ENCODE data around the gene BRD9. TPM values are rescaled to one million over a fixed set of nuclear protein-coding genes. Genes with fewer than 3 reads are reported as not detected.

BRD9 gene
- total RNA-seq, 2 donors from 2014 or later = 58.2 to 67.9 TPM

DNA sequence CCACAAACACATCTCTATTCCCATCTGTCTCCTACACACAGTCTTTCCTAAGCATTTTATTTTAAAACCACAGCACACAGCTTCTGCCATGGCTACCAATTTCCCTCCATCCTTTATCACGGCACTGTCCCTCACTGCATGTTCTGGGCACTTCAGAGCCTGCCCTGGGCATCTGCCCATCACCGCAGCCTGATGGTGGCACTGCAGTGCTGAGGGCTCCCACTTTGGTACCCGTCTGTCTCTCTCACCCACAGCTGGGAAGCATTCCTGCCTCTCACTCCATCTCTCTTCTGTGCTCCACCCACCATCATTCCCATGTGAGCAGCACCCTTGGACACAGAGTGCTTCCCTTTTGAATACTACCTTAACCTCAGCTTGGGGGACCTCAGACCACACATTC lies 73.5 kb downstream of the BRD9 start:
- Histone ChIP-seq H3K36me3 (ENCODE audit: control insufficient read depth, insufficient read depth, low read length) (no peaks in the 10 kb centered on the region), H3K4me3 (ENCODE audit: low read length) (no peak overlapping the region), H3K4me1 (ENCODE audit: control insufficient read depth, insufficient read depth, low read length) (no peaks in the 10 kb centered on the region), H3K9ac (ENCODE audit: extremely low read depth, low read length, poor library complexity, severe bottlenecking) (no peak overlapping the region), H3K27me3 (ENCODE audit: control insufficient read depth, insufficient read depth, low read length, poor library complexity, severe bottlenecking) (no peaks in the 10 kb centered on the region), H3K9me3 (ENCODE audit: control insufficient read depth, low read length) (no peaks in the 10 kb centered on the region), H3K27ac (ENCODE audit: low read depth, low read length) (no peak overlapping the region)
- no peak for DNase-seq
- Mint-ChIP-seq H3K4me1 (no peaks in the 10 kb centered on the region), H3K27ac (no peak overlapping the region), H3K36me3 (ENCODE audit: low read depth) (peaks cover 24% of the 10 kb centered on the region), H3K4me3 (no peak overlapping the region), H3K27me3 (ENCODE audit: insufficient read depth) (no peaks in the 10 kb centered on the region), H3K9me3 (peaks cover 2% of the 10 kb centered on the region)
- TF ChIP-seq, protein P1, sequence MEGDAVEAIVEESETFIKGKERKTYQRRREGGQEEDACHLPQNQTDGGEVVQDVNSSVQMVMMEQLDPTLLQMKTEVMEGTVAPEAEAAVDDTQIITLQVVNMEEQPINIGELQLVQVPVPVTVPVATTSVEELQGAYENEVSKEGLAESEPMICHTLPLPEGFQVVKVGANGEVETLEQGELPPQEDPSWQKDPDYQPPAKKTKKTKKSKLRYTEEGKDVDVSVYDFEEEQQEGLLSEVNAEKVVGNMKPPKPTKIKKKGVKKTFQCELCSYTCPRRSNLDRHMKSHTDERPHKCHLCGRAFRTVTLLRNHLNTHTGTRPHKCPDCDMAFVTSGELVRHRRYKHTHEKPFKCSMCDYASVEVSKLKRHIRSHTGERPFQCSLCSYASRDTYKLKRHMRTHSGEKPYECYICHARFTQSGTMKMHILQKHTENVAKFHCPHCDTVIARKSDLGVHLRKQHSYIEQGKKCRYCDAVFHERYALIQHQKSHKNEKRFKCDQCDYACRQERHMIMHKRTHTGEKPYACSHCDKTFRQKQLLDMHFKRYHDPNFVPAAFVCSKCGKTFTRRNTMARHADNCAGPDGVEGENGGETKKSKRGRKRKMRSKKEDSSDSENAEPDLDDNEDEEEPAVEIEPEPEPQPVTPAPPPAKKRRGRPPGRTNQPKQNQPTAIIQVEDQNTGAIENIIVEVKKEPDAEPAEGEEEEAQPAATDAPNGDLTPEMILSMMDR (conservative IDR thresholded peaks at IDR 0.05) = no peak
- WGBS, 2 experiments (ENCODE audit: insufficient coverage in 1 of 2, insufficient read length in 1 of 2) = 93 to 100% methylated on average over 2 to 3 of the region's 3 CpGs

DNA sequence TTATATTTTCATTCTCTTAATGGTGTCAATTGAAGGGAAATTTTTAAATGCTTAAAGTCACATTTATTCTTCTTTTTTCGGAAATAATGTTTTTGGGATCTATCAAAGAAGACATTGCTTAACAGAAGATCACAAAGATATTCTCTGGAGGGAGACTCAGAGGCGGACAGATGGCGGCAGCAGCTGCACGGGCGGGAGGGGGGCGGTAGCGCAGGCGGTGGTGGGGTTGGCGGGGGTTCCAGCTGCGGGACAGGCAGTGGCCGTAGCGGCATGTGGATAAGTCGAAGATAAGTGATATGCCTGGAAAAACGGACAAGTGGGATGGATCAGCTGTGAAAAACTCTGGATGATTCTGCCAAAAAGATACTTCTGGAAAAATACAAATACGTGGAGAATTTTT lies 76.4 kb downstream of the BRD9 start:
- no peak for DNase-seq
- Mint-ChIP-seq H3K9me3 (peaks cover 2% of the 10 kb centered on the region), H3K36me3 (ENCODE audit: low read depth) (peaks cover 14% of the 10 kb centered on the region), H3K27me3 (ENCODE audit: insufficient read depth) (no peaks in the 10 kb centered on the region), H3K4me3 (no peak overlapping the region), H3K4me1 (peaks cover 8% of the 10 kb centered on the region), H3K27ac (no peak overlapping the region)
- H3K27ac ChIP-seq (ENCODE audit: low read depth, low read length) = no peak overlapping the region
- no peaks in the 10 kb centered on the region for H3K4me1 ChIP-seq (ENCODE audit: control insufficient read depth, insufficient read depth, low read length)
- H3K9ac ChIP-seq (ENCODE audit: extremely low read depth, low read length, poor library complexity, severe bottlenecking) = no peak overlapping the region
- no peak overlapping the region for H3K4me3 ChIP-seq (ENCODE audit: low read length)
- no peaks in the 10 kb centered on the region for H3K9me3 ChIP-seq (ENCODE audit: control insufficient read depth, low read length)
- TF ChIP-seq, protein P1 (conservative IDR thresholded peaks at IDR 0.05) = no peak
- H3K36me3 ChIP-seq (ENCODE audit: control insufficient read depth, insufficient read depth, low read length) = no peaks in the 10 kb centered on the region
- WGBS, 2 experiments (ENCODE audit: insufficient coverage in 1 of 2, insufficient read length in 1 of 2) = 92 to 98% methylated on average over 6 to 15 of the region's 15 CpGs
- no peaks in the 10 kb centered on the region for H3K27me3 ChIP-seq (ENCODE audit: control insufficient read depth, insufficient read depth, low read length, poor library complexity, severe bottlenecking)

DNA sequence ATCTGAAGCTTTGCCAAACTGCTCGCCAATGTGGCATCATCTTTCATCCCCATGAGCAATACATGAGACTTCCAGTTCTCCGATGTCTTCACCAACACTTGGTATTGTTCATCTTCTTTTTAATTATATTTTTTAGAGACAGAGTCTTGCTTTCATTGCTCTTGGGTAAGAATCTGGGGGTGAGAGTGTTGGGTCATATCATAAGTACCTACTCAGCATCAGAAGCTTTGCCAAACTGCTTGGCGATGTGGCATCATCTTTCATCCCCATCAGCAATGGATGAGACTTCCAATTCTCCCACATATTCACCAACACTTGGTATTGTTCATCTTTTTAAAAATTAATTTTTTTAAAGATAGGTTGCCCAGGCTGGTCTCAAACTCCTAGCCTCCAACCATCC lies 77.2 kb downstream of the BRD9 start:
- no peak overlapping the region for H3K27ac ChIP-seq (ENCODE audit: low read depth, low read length)
- no peak overlapping the region for H3K4me3 ChIP-seq (ENCODE audit: low read length)
- H3K27me3 Mint-ChIP-seq (ENCODE audit: insufficient read depth) = no peaks in the 10 kb centered on the region
- DNase-seq = no peak
- peaks cover 2% of the 10 kb centered on the region for H3K9me3 Mint-ChIP-seq
- H3K27me3 ChIP-seq (ENCODE audit: control insufficient read depth, insufficient read depth, low read length, poor library complexity, severe bottlenecking) = no peaks in the 10 kb centered on the region
- no peak overlapping the region for H3K9ac ChIP-seq (ENCODE audit: extremely low read depth, low read length, poor library complexity, severe bottlenecking)
- H3K4me3 Mint-ChIP-seq = no peak overlapping the region
- H3K36me3 Mint-ChIP-seq (ENCODE audit: low read depth) = peaks cover 14% of the 10 kb centered on the region
- no peaks in the 10 kb centered on the region for H3K9me3 ChIP-seq (ENCODE audit: control insufficient read depth, low read length)
- no peaks in the 10 kb centered on the region for H3K4me1 ChIP-seq (ENCODE audit: control insufficient read depth, insufficient read depth, low read length)
- TF ChIP-seq, protein P1 (conservative IDR thresholded peaks at IDR 0.05) = no peak
- WGBS, 2 experiments (ENCODE audit: insufficient coverage in 1 of 2, insufficient read length in 1 of 2) = 93 to 100% methylated on average over 1 to 3 of the region's 3 CpGs
- H3K36me3 ChIP-seq (ENCODE audit: control insufficient read depth, insufficient read depth, low read length) = no peaks in the 10 kb centered on the region
- no peak overlapping the region for H3K27ac Mint-ChIP-seq
- peaks cover 8% of the 10 kb centered on the region for H3K4me1 Mint-ChIP-seq

Other genes with a start within 250 kb of the BRD9 start
- gene TPPP, start 199.4 kb downstream of the BRD9 start, total RNA-seq = under 1 TPM; 0.22 to 0.70 TPM
- 1 to 10 TPM in 1 of 2 donors, under 1 TPM in 1; 0.75 to 1.3 TPM for gene ZDHHC11B, start 108.1 kb downstream of the BRD9 start, total RNA-seq
- 10 to 100 TPM; 10.6 to 28.9 TPM for gene ZDHHC11, start 41.8 kb downstream of the BRD9 start, total RNA-seq
- 10 to 100 TPM; 21.9 to 32.4 TPM for gene TRIP13, start 83 bp upstream of the BRD9 start, total RNA-seq
- 10 to 100 TPM; 11.2 to 13.9 TPM for gene NKD2, start 116.0 kb upstream of the BRD9 start, total RNA-seq
- gene SLC12A7, start 219.3 kb upstream of the BRD9 start, total RNA-seq = 10 to 100 TPM; 58.9 to 61.6 TPM